ENCODE data around the gene STOML1.
"Not testable (repeated sequence)": the region's sequence is repeated elsewhere in the genome, so short reads cannot be mapped to it uniquely, and the experiment has no call there.

Gene STOML1

GRCh38 chr15:73987250-73987649 lies 4.8 kb downstream of the STOML1 start:
- DNase-seq (ENCODE audit: low spot score) = no peak

- DNase-seq (ENCODE audit: low spot score) = no peak
Measured at GRCh38 chr15:73986776-73987056, 5.4 kb downstream of the STOML1 start.

GRCh38 chr15:73986055-73986775 lies 5.9 kb downstream of the STOML1 start:
- no peak for DNase-seq (ENCODE audit: low spot score)

GRCh38 chr15:73985101-73985873 lies 6.8 kb downstream of the STOML1 start:
- DNase-seq (ENCODE audit: low spot score) = no peak

GRCh38 chr15:73984208-73984979 lies 7.7 kb downstream of the STOML1 start:
- DNase-seq (ENCODE audit: low spot score) = no peak

- no peak for DNase-seq (ENCODE audit: low spot score)
Measured at GRCh38 chr15:73983773-73984172, 8.3 kb downstream of the STOML1 start.

- DNase-seq (ENCODE audit: low spot score) = no peak
Measured at GRCh38 chr15:73983211-73983727, 8.8 kb downstream of the STOML1 start.

- DNase-seq (ENCODE audit: low spot score) = no peak
Measured at GRCh38 chr15:73982222-73982962, 9.7 kb downstream of the STOML1 start.

- DNase-seq (ENCODE audit: low spot score) = no peak
Measured at GRCh38 chr15:73981761-73982221, 10.3 kb downstream of the STOML1 start.

- no peak for DNase-seq (ENCODE audit: low spot score)
Measured at GRCh38 chr15:73979636-73980035, 12.5 kb downstream of the STOML1 start.

- no peak for DNase-seq (ENCODE audit: low spot score)
Measured at GRCh38 chr15:73978896-73979295, 13.2 kb downstream of the STOML1 start.

GRCh38 chr15:73975440-73976125 lies 16.5 kb downstream of the STOML1 start:
- not testable (repeated sequence) for DNase-seq (ENCODE audit: low spot score)

- not testable (repeated sequence) for DNase-seq (ENCODE audit: low spot score)
Measured at GRCh38 chr15:73973683-73974200, 18.4 kb downstream of the STOML1 start.

GRCh38 chr15:73972984-73973682 lies 19.0 kb downstream of the STOML1 start:
- peak; percentile 89 for DNase-seq (ENCODE audit: low spot score)

- DNase-seq (ENCODE audit: low spot score) = no peak
Measured at GRCh38 chr15:73969151-73969759, 22.8 kb downstream of the STOML1 start.

GRCh38 chr15:73968461-73968860 lies 23.6 kb downstream of the STOML1 start:
- no peak for DNase-seq (ENCODE audit: low spot score)

- DNase-seq (ENCODE audit: low spot score) = no peak
Measured at GRCh38 chr15:73965758-73966113, 26.4 kb downstream of the STOML1 start.

- no peak for DNase-seq (ENCODE audit: low spot score)
Measured at GRCh38 chr15:73965094-73965757, 26.9 kb downstream of the STOML1 start.

GRCh38 chr15:73964736-73965093 lies 27.4 kb downstream of the STOML1 start:
- peak; percentile 90 for DNase-seq (ENCODE audit: low spot score)

- DNase-seq (ENCODE audit: low spot score) = no peak
Measured at GRCh38 chr15:73962433-73962832, 29.7 kb downstream of the STOML1 start.

Measured in activated CD4-positive, alpha-beta T cell treated with anti-CD3 and anti-CD28 coated beads, Interleukin-2, Interleukin-4, amounts not matched to agents 100 ng/mL and 50 ng/mL, durations not matched to agents 16 hours and 8 hours (primary cell).